Neuronal stem cell (in vitro differentiated cells): Measurements from ENCODE around the gene TAF11L5. TPM values are rescaled to one million over a fixed set of nuclear protein-coding genes. Genes with fewer than 3 reads are reported as not detected.
"Not testable (repeated sequence)": the region's sequence is repeated elsewhere in the genome, so short reads cannot be mapped to it uniquely, and the experiment has no call there.

ENCODE experiments used
- DNase-seq: peaks from one replicate; pipeline ENCODE4 v3.0.0-alpha.2; 2013; ENCODE audit warnings: low spot score
- H2AFZ ChIP-seq: one replicate; pipeline ENCODE4 v1.6.1; 2013; ENCODE audit warnings: mild to moderate bottlenecking, low read length, inconsistent platforms
- H2AK5ac ChIP-seq: 2 replicates; pipeline ENCODE4 v1.6.1; 2013; ENCODE audit warnings: low read depth, mild to moderate bottlenecking, inconsistent platforms, low read length, moderate library complexity, mixed read lengths
- H2BK120ac ChIP-seq: 2 replicates; pipeline ENCODE4 v1.6.1; 2013; ENCODE audit warnings: low read depth, mild to moderate bottlenecking, inconsistent platforms, low read length, moderate library complexity, mixed read lengths
- H2BK12ac ChIP-seq: one replicate; pipeline ENCODE4 v1.6.1; 2013; ENCODE audit warnings: low read length, inconsistent platforms
- H2BK15ac ChIP-seq: 2 replicates; pipeline ENCODE4 v1.6.1; 2013; ENCODE audit warnings: mild to moderate bottlenecking, low read length, inconsistent platforms, mixed read lengths
- H2BK5ac ChIP-seq: one replicate; pipeline ENCODE4 v1.6.1; 2013; ENCODE audit warnings: inconsistent platforms, mild to moderate bottlenecking, low read length, moderate library complexity
- H3K14ac ChIP-seq: one replicate; pipeline ENCODE4 v1.6.1; 2013; ENCODE audit warnings: low read length, inconsistent platforms
- H3K18ac ChIP-seq: 2 replicates; pipeline ENCODE4 v1.6.1; 2013; ENCODE audit warnings: low read length, inconsistent platforms
- H3K23ac ChIP-seq: 2 replicates; pipeline ENCODE4 v1.6.1; 2013; ENCODE audit warnings: low read depth, mild to moderate bottlenecking, mixed read lengths, low read length, inconsistent platforms; ENCODE audit not compliant: poor library complexity
- H3K27ac ChIP-seq: replicated peaks from 3 replicates; pipeline ENCODE4 v1.5.1; 2013; ENCODE audit warnings: low read length, inconsistent platforms
- H3K27me3 ChIP-seq, 3 experiments: 2 replicates each; pipeline ENCODE4 v1.6.1; 2013; ENCODE audit warnings: low read length in 3 of 3, mild to moderate bottlenecking in 2 of 3, inconsistent platforms in 1 of 3, low read depth in 1 of 3, mixed read lengths in 1 of 3, moderate library complexity in 1 of 3; ENCODE audit not compliant: control insufficient read depth in 3 of 3, insufficient read depth in 3 of 3
- H3K36me3 ChIP-seq, 2 donors: replicated peaks in 1 of 2; 2 replicates each; pipeline ENCODE4 v1.6.1; 2013; ENCODE audit warnings: low read length in 2 of 2; ENCODE audit not compliant: control insufficient read depth in 2 of 2, insufficient read depth in 2 of 2
- H3K4ac ChIP-seq: 2 replicates; pipeline ENCODE4 v1.6.1; 2013; ENCODE audit warnings: inconsistent platforms, mild to moderate bottlenecking, low read length, moderate library complexity
- H3K4me1 ChIP-seq, 2 donors: 1 replicate in 1 of 2; 2 replicates in 1 of 2; pipeline ENCODE4 v1.6.1; 2013; ENCODE audit warnings: low read length in 2 of 2, low read depth in 1 of 2; ENCODE audit not compliant: control insufficient read depth in 2 of 2, insufficient read depth in 1 of 2
- H3K4me2 ChIP-seq: one replicate; pipeline ENCODE4 v1.6.1; 2013; ENCODE audit warnings: mild to moderate bottlenecking, low read length, inconsistent platforms; ENCODE audit not compliant: insufficient read depth, poor library complexity, severe bottlenecking
- H3K4me3 ChIP-seq, 2 donors: 2 replicates each; pipeline ENCODE4 v1.5.1; 2013; ENCODE audit warnings: low read length in 2 of 2, mild to moderate bottlenecking in 2 of 2, inconsistent platforms in 1 of 2, moderate library complexity in 1 of 2
- H3K79me1 ChIP-seq: one replicate; pipeline ENCODE4 v1.6.1; 2013; ENCODE audit warnings: low read depth, mild to moderate bottlenecking, inconsistent platforms, low read length, moderate library complexity
- H3K9ac ChIP-seq: one replicate; pipeline ENCODE4 v1.6.1; 2013; ENCODE audit warnings: mild to moderate bottlenecking, low read depth, low read length, inconsistent platforms; ENCODE audit not compliant: poor library complexity
- H3K9me3 ChIP-seq, 2 donors: replicated peaks in 1 of 2; 2 replicates each; pipeline versions ENCODE3 to v1.6.1; 2013; ENCODE audit warnings: low read length in 2 of 2, mild to moderate bottlenecking in 2 of 2, inconsistent platforms in 1 of 2, low read depth in 1 of 2, mixed read lengths in 1 of 2, moderate library complexity in 1 of 2; ENCODE audit not compliant: control insufficient read depth in 2 of 2, insufficient read depth in 1 of 2
- H4K8ac ChIP-seq: one replicate; pipeline ENCODE4 v1.6.1; 2013; ENCODE audit warnings: low read depth, mild to moderate bottlenecking, inconsistent platforms, low read length, moderate library complexity
- H4K91ac ChIP-seq: one replicate; pipeline ENCODE4 v1.6.1; 2013; ENCODE audit warnings: low read length, low read depth, mild to moderate bottlenecking, inconsistent platforms; ENCODE audit not compliant: poor library complexity
- WGBS, 2 donors: extraction: QIAGEN DNeasy Blood & Tissue Kit; methylation state at CpG; one replicate each; pipeline ENCODE4 v1.1.7; 2013; ENCODE audit warnings: missing lambda C conversion rate in 2 of 2, mixed read lengths in 1 of 2; ENCODE audit not compliant: insufficient read length in 2 of 2, insufficient replicate concordance in 1 of 2; ENCODE audit errors: extremely low coverage in 2 of 2; 5-methylcytosine and 5-hydroxymethylcytosine counted together
- polyA plus RNA-seq, 2 experiments: library from polyadenylated mRNA; stranded (reverse); fragments of 200-250 nt; gene quantifications; one replicate each; pipeline ENCODE4 v1.2.3, GENCODE V29; 2013

The TAF11L5 gene
- not detected for polyA plus RNA-seq (2013, experiment 1 of 2)
- polyA plus RNA-seq (2013, experiment 2 of 2) = not detected

GRCh38 chr5:17524935-17525334 is at the start of gene TAF11L5:
TSS of gene TAF11L5 (plus strand) at chr5:17525235.
- not testable (repeated sequence) for H2BK12ac ChIP-seq, H3K9me3 ChIP-seq, H3K4me2 ChIP-seq, H3K4me1 ChIP-seq, H4K91ac ChIP-seq, DNase-seq, H3K4me3 ChIP-seq, H3K9ac ChIP-seq, H3K27ac ChIP-seq, H2AFZ ChIP-seq, H2BK120ac ChIP-seq, H3K79me1 ChIP-seq, H4K8ac ChIP-seq, H3K23ac ChIP-seq, H2AK5ac ChIP-seq, H3K4ac ChIP-seq, H3K36me3 ChIP-seq, H2BK5ac ChIP-seq, H3K27me3 ChIP-seq, H3K18ac ChIP-seq, H2BK15ac ChIP-seq, H3K14ac ChIP-seq
- WGBS, 2 donors = no CpG with 5 or more reads among the region's 15 CpGs

- H2AFZ ChIP-seq = no peak overlapping the region
- H3K14ac ChIP-seq = no peak overlapping the region
- no peak overlapping the region for H2AK5ac ChIP-seq
- H3K4me3 ChIP-seq = no peak overlapping the region
- no peak overlapping the region for H3K9ac ChIP-seq
- H3K4me1 ChIP-seq = peaks cover 0 to 3% of the 10 kb centered on the region in 2 donors
- no peak overlapping the region for H3K18ac ChIP-seq
- no peak overlapping the region for H3K4ac ChIP-seq
- H2BK5ac ChIP-seq = no peak overlapping the region
- no peaks in the 10 kb centered on the region for H3K79me1 ChIP-seq
- H3K27ac ChIP-seq = no peak overlapping the region
- no peaks in the 10 kb centered on the region for H3K9me3 ChIP-seq
- H3K27me3 ChIP-seq = no peaks in the 10 kb centered on the region
- DNase-seq = no peak
- H4K91ac ChIP-seq = no peak overlapping the region
- no peaks in the 10 kb centered on the region for H3K36me3 ChIP-seq
- H2BK120ac ChIP-seq = no peak overlapping the region
- no CpG with 5 or more reads among the region's 3 CpGs for WGBS, 2 donors
- H3K23ac ChIP-seq = no peak overlapping the region
- no peak overlapping the region for H2BK12ac ChIP-seq
- H4K8ac ChIP-seq = no peak overlapping the region
- no peak overlapping the region for H3K4me2 ChIP-seq
- no peak overlapping the region for H2BK15ac ChIP-seq
Measured at GRCh38 chr5:17477043-17477442, 48.0 kb upstream of the TAF11L5 start.

- no peak overlapping the region for H2AFZ ChIP-seq
- H3K27ac ChIP-seq = no peak overlapping the region
- H2BK5ac ChIP-seq = no peak overlapping the region
- no peaks in the 10 kb centered on the region for H3K79me1 ChIP-seq
- H2BK120ac ChIP-seq = no peak overlapping the region
- H3K9ac ChIP-seq = no peak overlapping the region
- H2BK12ac ChIP-seq = no peak overlapping the region
- no peak overlapping the region for H3K4me2 ChIP-seq
- H3K4me3 ChIP-seq = no peak overlapping the region
- no peak overlapping the region for H2AK5ac ChIP-seq
- no peak overlapping the region for H3K14ac ChIP-seq
- H3K27me3 ChIP-seq = no peaks in the 10 kb centered on the region
- no peaks in the 10 kb centered on the region for H3K36me3 ChIP-seq
- no peak for DNase-seq
- H4K8ac ChIP-seq = no peak overlapping the region
- H3K23ac ChIP-seq = no peak overlapping the region
- peaks cover 0 to 3% of the 10 kb centered on the region in 2 donors for H3K4me1 ChIP-seq
- H3K18ac ChIP-seq = no peak overlapping the region
- no peak overlapping the region for H4K91ac ChIP-seq
- H3K9me3 ChIP-seq = no peaks in the 10 kb centered on the region
- H3K4ac ChIP-seq = no peak overlapping the region
- no peak overlapping the region for H2BK15ac ChIP-seq
- WGBS, 2 donors = no CpG with 5 or more reads among the region's 7 CpGs
Measured at GRCh38 chr5:17477573-17478265, 47.3 kb upstream of the TAF11L5 start.

GRCh38 chr5:17481378-17481777 is 43.7 kb upstream of the TAF11L5 start:
- Histone ChIP-seq H4K91ac (no peak overlapping the region), H3K4ac (no peak overlapping the region), H3K79me1 (no peaks in the 10 kb centered on the region), H3K9ac (no peak overlapping the region), H2BK12ac (no peak overlapping the region), H3K18ac (no peak overlapping the region), H3K9me3 (no peaks in the 10 kb centered on the region), H3K4me1 (peaks cover 0 to 3% of the 10 kb centered on the region in 2 donors), H3K36me3 (no peaks in the 10 kb centered on the region), H3K14ac (no peak overlapping the region), H2BK15ac (no peak overlapping the region), H3K23ac (no peak overlapping the region), H3K27me3 (no peaks in the 10 kb centered on the region), H3K4me3 (no peak overlapping the region), H2BK5ac (no peak overlapping the region), H2AK5ac (no peak overlapping the region), H2BK120ac (no peak overlapping the region), H3K27ac (no peak overlapping the region), H3K4me2 (no peak overlapping the region), H4K8ac (no peak overlapping the region), H2AFZ (no peak overlapping the region)
- DNase-seq = no peak
- WGBS, 2 donors = no CpG with 5 or more reads among the region's 4 CpGs
